ENCODE results near the gene PCP4. TPM values are rescaled to one million over a fixed set of nuclear protein-coding genes. Genes with fewer than 3 reads are reported as not detected.

Gene PCP4
- total RNA-seq, 1 donor from 2014 or later, result 18.1 TPM

DNA sequence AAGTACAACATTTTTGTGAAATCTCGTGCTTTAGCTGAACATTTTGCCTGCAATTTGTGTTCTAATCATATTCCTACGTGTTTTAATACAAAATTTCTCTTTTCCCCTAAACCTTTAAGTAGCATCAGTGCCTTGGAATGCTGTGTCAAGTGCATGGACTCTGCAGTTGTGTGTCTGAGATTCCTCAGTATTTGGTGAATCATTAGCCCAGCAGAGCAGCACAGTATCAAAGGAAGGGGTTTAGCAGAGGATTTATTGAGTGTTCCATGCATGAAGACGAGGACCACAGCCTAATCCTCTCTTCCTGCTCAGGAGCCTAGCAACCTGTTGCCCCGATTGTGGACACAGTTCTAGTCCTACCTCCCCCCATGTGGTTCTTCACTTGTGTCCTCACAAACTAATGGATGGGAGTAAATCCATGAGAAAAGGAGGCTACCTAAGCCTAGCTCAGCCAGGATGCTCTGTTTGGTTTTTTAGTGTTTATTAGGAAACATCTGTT, 29.3 kb upstream of the PCP4 start:
- peaks cover 9% of the 10 kb centered on the region for H3K4me1 Mint-ChIP-seq
- no peaks in the 10 kb centered on the region for H3K36me3 Mint-ChIP-seq
- H3K9me3 Mint-ChIP-seq, result peaks cover 10% of the 10 kb centered on the region
- H3K27me3 Mint-ChIP-seq (ENCODE audit: low read depth), result no peaks in the 10 kb centered on the region
- no peak for DNase-seq (ENCODE audit: low spot score in 2 of 2, unreplicated experiment in 2 of 2)
- H3K4me3 Mint-ChIP-seq, result no peak overlapping the region
- TF ChIP-seq CTCF (IDR thresholded peaks at IDR 0.05; ENCODE audit: unreplicated experiment), result no peak
- no peak overlapping the region for H3K27ac Mint-ChIP-seq

- H3K27me3 Mint-ChIP-seq (ENCODE audit: low read depth), result no peaks in the 10 kb centered on the region
- H3K4me1 Mint-ChIP-seq, result peaks cover 14% of the 10 kb centered on the region
- DNase-seq (ENCODE audit: low spot score in 2 of 2, unreplicated experiment in 2 of 2), result no peak
- H3K9me3 Mint-ChIP-seq, result peaks cover under 1% of the 10 kb centered on the region
- no peak overlapping the region for H3K27ac Mint-ChIP-seq
- no peak for TF ChIP-seq CTCF (IDR thresholded peaks at IDR 0.05; ENCODE audit: unreplicated experiment)
- H3K4me3 Mint-ChIP-seq, result no peak overlapping the region
- peaks cover 2% of the 10 kb centered on the region for H3K36me3 Mint-ChIP-seq
Observed at GRCh38 chr21:39840373-39841097, 26.7 kb upstream of the PCP4 start.

DNA sequence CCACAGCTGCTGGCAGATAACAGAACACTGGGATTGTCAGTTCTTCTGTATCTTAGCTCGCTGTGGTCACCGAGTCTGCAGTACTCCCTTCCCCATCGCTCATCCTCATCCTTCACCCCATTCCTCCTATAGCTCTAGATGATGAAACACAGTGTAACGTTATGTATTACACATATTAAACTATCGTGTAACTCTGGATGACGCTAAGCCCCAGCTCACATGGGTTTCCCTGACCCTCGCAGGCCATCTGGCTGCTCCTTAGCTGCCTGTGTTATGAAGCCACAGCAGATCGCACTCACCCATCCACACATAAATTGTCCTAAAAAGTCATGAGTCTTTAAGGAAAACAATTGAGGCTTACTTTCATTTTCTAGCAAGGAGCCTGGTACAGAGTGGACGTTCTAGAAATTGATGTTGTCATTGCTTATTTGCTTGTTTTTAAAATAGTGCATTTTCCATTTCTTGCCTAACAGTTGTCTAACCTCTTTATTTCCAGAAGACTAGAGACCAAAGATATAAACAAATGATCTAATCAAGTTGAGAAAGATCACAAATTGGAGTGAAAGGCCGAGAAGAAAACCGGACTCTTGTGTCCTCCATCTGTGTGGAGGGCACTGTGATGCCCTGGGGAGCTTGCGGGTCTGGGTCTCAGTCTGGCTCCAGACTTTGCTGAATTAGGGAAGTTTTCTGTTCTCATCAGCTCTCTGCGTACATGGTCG, 24.3 kb upstream of the PCP4 start:
- H3K4me1 Mint-ChIP-seq, result peaks cover 20% of the 10 kb centered on the region
- H3K27me3 Mint-ChIP-seq (ENCODE audit: low read depth), result no peaks in the 10 kb centered on the region
- no peak overlapping the region for H3K27ac Mint-ChIP-seq
- DNase-seq (ENCODE audit: low spot score in 2 of 2, unreplicated experiment in 2 of 2), result no peak
- no peaks in the 10 kb centered on the region for H3K9me3 Mint-ChIP-seq
- H3K36me3 Mint-ChIP-seq, result peaks cover 2% of the 10 kb centered on the region
- no peak overlapping the region for H3K4me3 Mint-ChIP-seq
- TF ChIP-seq CTCF (IDR thresholded peaks at IDR 0.05; ENCODE audit: unreplicated experiment), result no peak

GRCh38 chr21:39843483-39843882, 23.8 kb upstream of the PCP4 start:
- no peak for TF ChIP-seq CTCF (IDR thresholded peaks at IDR 0.05; ENCODE audit: unreplicated experiment)
- H3K9me3 Mint-ChIP-seq, result no peaks in the 10 kb centered on the region
- no peaks in the 10 kb centered on the region for H3K27me3 Mint-ChIP-seq (ENCODE audit: low read depth)
- no peak overlapping the region for H3K27ac Mint-ChIP-seq
- H3K36me3 Mint-ChIP-seq, result peaks cover 2% of the 10 kb centered on the region
- no peak for DNase-seq (ENCODE audit: low spot score in 2 of 2, unreplicated experiment in 2 of 2)
- H3K4me1 Mint-ChIP-seq, result peaks cover 26% of the 10 kb centered on the region
- no peak overlapping the region for H3K4me3 Mint-ChIP-seq

- no peak for TF ChIP-seq CTCF (IDR thresholded peaks at IDR 0.05; ENCODE audit: unreplicated experiment)
- Mint-ChIP-seq H3K36me3 (peaks cover 2% of the 10 kb centered on the region), H3K4me3 (no peak overlapping the region), H3K27me3 (ENCODE audit: low read depth) (no peaks in the 10 kb centered on the region), H3K27ac (no peak overlapping the region), H3K9me3 (no peaks in the 10 kb centered on the region), H3K4me1 (peaks cover 29% of the 10 kb centered on the region)
- DNase-seq (ENCODE audit: low spot score in 2 of 2, unreplicated experiment in 2 of 2), result no peak
Observed at GRCh38 chr21:39843916-39844315, 23.3 kb upstream of the PCP4 start.

Data from mesothelial cell of epicardium (in vitro differentiated cells).